SU-DHL-6 (cell line): ENCODE data around the gene LRRC39.

ENCODE experiments used
- H2AFZ ChIP-seq: fragments of 200-600 bp; sonication (generic); 2 replicates; pipeline ENCODE4 v1.6.1; 2014; ENCODE audit warnings: low read depth, mild to moderate bottlenecking, moderate library complexity, mixed read lengths, antibody characterized with exemption, low read length; ENCODE audit not compliant: severe bottlenecking
- H3F3A ChIP-seq: fragments of 200-600 bp; shearing (Covaris generic); 2 replicates; pipeline ENCODE4 v1.6.0; 2016; ENCODE audit warnings: antibody characterized with exemption, mild to moderate bottlenecking; ENCODE audit not compliant: insufficient read depth
- H3K27ac ChIP-seq: fragments of 200-600 bp; sonication (generic); 2 replicates; pipeline ENCODE4 v1.5.1; 2016; ENCODE audit warnings: low read depth, mild to moderate bottlenecking, low read length, moderate library complexity, mixed read lengths
- H3K27me3 ChIP-seq: fragments of 200-600 bp; sonication (generic), shearing (Covaris generic); 2 replicates; pipeline ENCODE4 v1.6.0; 2014; ENCODE audit warnings: mild to moderate bottlenecking, low read length
- H3K36me3 ChIP-seq: fragments of 200-600 bp; sonication (generic); 2 replicates; pipeline ENCODE4 v1.6.1; 2014; ENCODE audit warnings: mild to moderate bottlenecking, low read length, mixed read lengths
- H3K4me2 ChIP-seq: fragments of 300-600, 200-600 bp; shearing (Covaris generic), sonication (generic); 2 replicates; pipeline ENCODE4 v1.6.0; 2014; ENCODE audit warnings: low read length, low read depth, mild to moderate bottlenecking; ENCODE audit not compliant: poor library complexity, severe bottlenecking
- H3K4me3 ChIP-seq: fragments of 200-600 bp; sonication (generic); 2 replicates; pipeline ENCODE4 v1.5.1; 2014; ENCODE audit warnings: antibody characterized with exemption, low read length, mild to moderate bottlenecking, mixed read lengths; ENCODE audit not compliant: insufficient read depth, poor library complexity, severe bottlenecking
- H3K79me2 ChIP-seq: fragments of 200-600 bp; sonication (generic); 2 replicates; pipeline ENCODE4 v1.6.1; 2014; ENCODE audit warnings: mild to moderate bottlenecking, low read length, moderate library complexity; ENCODE audit not compliant: insufficient read depth
- H3K9ac ChIP-seq: fragments of 200-600 bp; sonication (generic); 2 replicates; pipeline ENCODE4 v1.7.0; 2014; ENCODE audit warnings: mild to moderate bottlenecking, low read length
- H3K9me2 ChIP-seq: fragments of 200-600 bp; sonication (generic); replicated peaks from 2 replicates; pipeline ENCODE4 v1.6.1; 2014; ENCODE audit warnings: low read length; ENCODE audit not compliant: insufficient read depth
- H3K9me3 ChIP-seq: fragments of 200-600 bp; sonication (generic); 2 replicates; pipeline ENCODE4 v1.6.1; 2014; ENCODE audit warnings: low read length, mixed read lengths; ENCODE audit not compliant: insufficient read depth
- H4K20me1 ChIP-seq: fragments of 200-600 bp; sonication (generic); 2 replicates; pipeline ENCODE4 v1.6.1; 2014; ENCODE audit warnings: low read depth, mild to moderate bottlenecking, antibody characterized with exemption, low read length, moderate library complexity, mixed read lengths
- EZH2phosphoT487 ChIP-seq: fragments of 200-600 bp; sonication (generic), shearing (Covaris generic); conservative IDR thresholded peaks from 2 replicates; pipeline ENCODE4 v1.6.1; 2018; ENCODE audit warnings: mild to moderate bottlenecking, antibody characterized with exemption, low read length, moderate library complexity, mixed read lengths
- TF ChIP-seq, protein P1 (sequence below): fragments of 200-600 bp; sonication (generic); IDR thresholded peaks from one replicate; pipeline ENCODE4 v1.5.1; 2017; ENCODE audit warnings: antibody characterized with exemption, mild to moderate bottlenecking, low read length, moderate library complexity; ENCODE audit not compliant: insufficient read depth, poor library complexity, severe bottlenecking

The LRRC39 gene

DNA sequence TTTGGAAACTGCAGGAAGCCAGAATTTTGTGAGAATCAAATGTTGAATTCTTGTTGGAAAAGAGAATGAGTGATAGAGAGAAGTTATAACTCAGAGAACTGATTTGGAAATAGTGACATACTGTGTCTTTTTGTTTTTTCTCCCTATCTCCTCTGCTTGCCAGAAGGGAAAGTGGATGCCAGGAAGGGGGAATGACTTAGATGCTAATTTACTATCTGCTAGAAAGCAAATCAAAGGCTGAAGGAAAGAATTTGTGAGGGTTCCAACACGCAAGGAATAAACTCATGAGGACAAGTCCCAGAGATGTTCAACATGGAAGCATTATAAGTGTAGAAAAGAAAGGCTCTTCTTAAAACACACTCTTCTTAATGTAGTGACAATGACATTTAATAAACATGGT, 20.5 kb upstream of the LRRC39 start:
- Histone ChIP-seq H3K4me3 (no peak overlapping the region), H3K9ac (no peak overlapping the region), H3K4me2 (no peak overlapping the region), H3K9me3 (no peaks in the 10 kb centered on the region), H3K36me3 (no peaks in the 10 kb centered on the region), H2AFZ (no peak overlapping the region), H3F3A (no peaks in the 10 kb centered on the region), H3K79me2 (no peaks in the 10 kb centered on the region), H3K9me2 (no peaks in the 10 kb centered on the region), H4K20me1 (no peaks in the 10 kb centered on the region), H3K27me3 (no peaks in the 10 kb centered on the region), H3K27ac (no peak overlapping the region)
- TF ChIP-seq, protein P1, sequence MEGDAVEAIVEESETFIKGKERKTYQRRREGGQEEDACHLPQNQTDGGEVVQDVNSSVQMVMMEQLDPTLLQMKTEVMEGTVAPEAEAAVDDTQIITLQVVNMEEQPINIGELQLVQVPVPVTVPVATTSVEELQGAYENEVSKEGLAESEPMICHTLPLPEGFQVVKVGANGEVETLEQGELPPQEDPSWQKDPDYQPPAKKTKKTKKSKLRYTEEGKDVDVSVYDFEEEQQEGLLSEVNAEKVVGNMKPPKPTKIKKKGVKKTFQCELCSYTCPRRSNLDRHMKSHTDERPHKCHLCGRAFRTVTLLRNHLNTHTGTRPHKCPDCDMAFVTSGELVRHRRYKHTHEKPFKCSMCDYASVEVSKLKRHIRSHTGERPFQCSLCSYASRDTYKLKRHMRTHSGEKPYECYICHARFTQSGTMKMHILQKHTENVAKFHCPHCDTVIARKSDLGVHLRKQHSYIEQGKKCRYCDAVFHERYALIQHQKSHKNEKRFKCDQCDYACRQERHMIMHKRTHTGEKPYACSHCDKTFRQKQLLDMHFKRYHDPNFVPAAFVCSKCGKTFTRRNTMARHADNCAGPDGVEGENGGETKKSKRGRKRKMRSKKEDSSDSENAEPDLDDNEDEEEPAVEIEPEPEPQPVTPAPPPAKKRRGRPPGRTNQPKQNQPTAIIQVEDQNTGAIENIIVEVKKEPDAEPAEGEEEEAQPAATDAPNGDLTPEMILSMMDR, result no peak
- no peak for TF ChIP-seq EZH2phosphoT487

DNA sequence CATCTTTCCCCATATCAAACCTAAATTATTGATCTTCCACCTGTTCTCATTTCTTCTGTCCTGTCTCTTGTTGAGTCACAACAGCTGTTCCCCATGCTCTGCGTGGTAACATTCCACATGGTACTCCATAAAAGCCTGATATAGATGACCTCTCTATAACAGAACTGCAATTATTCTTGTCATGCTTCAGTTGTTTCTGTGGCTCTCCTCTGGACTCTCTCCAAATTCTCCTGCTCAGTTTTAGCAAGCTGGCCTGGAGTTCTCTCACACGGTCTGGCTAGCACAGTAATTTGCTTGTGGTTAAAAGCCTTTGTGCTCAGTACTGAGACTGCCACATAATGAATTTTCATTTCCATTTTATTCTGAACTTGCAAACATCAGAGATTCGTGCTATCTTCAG, 10.6 kb upstream of the LRRC39 start:
- TF ChIP-seq, protein P1, result no peak
- TF ChIP-seq EZH2phosphoT487, result no peak
- Histone ChIP-seq H3K36me3 (no peaks in the 10 kb centered on the region), H3K79me2 (no peaks in the 10 kb centered on the region), H3F3A (no peaks in the 10 kb centered on the region), H2AFZ (no peak overlapping the region), H3K27me3 (no peaks in the 10 kb centered on the region), H3K9ac (no peak overlapping the region), H3K4me3 (no peak overlapping the region), H3K9me2 (no peaks in the 10 kb centered on the region), H4K20me1 (no peaks in the 10 kb centered on the region), H3K9me3 (no peaks in the 10 kb centered on the region), H3K27ac (no peak overlapping the region), H3K4me2 (no peak overlapping the region)

DNA sequence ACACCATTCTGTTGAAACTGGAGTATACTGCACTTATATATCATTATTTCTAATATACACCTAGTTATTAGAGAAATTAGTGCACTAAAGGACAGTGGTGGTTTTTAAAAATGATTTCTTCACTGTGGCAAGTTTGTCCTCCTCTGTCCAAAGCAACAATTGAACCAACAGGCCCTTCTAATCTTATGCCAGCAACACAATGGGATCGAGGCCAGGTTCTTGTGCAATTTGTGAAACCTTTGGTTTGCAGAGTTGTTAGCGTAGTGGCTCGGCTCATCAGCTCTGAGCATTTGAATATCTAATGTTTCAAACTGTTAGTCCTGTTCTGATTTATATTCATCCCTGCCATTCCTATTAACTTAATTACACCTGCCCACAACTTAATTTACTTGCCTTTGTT, 9.9 kb upstream of the LRRC39 start:
- Histone ChIP-seq H3K9me2 (no peaks in the 10 kb centered on the region), H3K36me3 (no peaks in the 10 kb centered on the region), H4K20me1 (no peaks in the 10 kb centered on the region), H3K27me3 (no peaks in the 10 kb centered on the region), H3K79me2 (no peaks in the 10 kb centered on the region), H3K4me2 (no peak overlapping the region), H3F3A (no peaks in the 10 kb centered on the region), H2AFZ (no peak overlapping the region), H3K27ac (no peak overlapping the region), H3K9ac (no peak overlapping the region), H3K4me3 (no peak overlapping the region), H3K9me3 (no peaks in the 10 kb centered on the region)
- TF ChIP-seq, protein P1, result no peak
- no peak for TF ChIP-seq EZH2phosphoT487
